IMR-90 (cell line): Measurements from ENCODE around the gene SERTAD4.

Experiments
- MXI1 ChIP-seq: IDR thresholded peaks from 2 replicates; pipeline ENCODE4 v1.6.1; 2012; ENCODE audit warnings: low read depth, mild to moderate bottlenecking, low read length, moderate library complexity, borderline replicate concordance
- POLR2A ChIP-seq: IDR thresholded peaks from 2 replicates; pipeline ENCODE4 v1.6.1; 2012; ENCODE audit warnings: mild to moderate bottlenecking, low read depth, low read length
- RAD21 ChIP-seq: IDR thresholded peaks from 2 replicates; pipeline ENCODE4 v1.6.1; 2012; ENCODE audit warnings: low read length, improper control_type of control experiment
- RFX5 ChIP-seq: IDR thresholded peaks from 2 replicates; pipeline ENCODE4 v1.8.0; 2012; ENCODE audit warnings: low read depth, mild to moderate bottlenecking, low read length, moderate library complexity
- TF ChIP-seq, protein P1 (sequence below): conservative IDR thresholded peaks from 2 replicates; pipeline ENCODE4 v1.5.1; 2012; ENCODE audit warnings: mild to moderate bottlenecking, low read depth, low read length, improper control_type of control experiment
- TF ChIP-seq, protein P2 (sequence below): fragments of 150-350 bp; IDR thresholded peaks from 2 replicates; pipeline ENCODE4 v1.6.1; 2016; ENCODE audit warnings: low read depth, mild to moderate bottlenecking, low read length, moderate library complexity, borderline replicate concordance

DNA sequence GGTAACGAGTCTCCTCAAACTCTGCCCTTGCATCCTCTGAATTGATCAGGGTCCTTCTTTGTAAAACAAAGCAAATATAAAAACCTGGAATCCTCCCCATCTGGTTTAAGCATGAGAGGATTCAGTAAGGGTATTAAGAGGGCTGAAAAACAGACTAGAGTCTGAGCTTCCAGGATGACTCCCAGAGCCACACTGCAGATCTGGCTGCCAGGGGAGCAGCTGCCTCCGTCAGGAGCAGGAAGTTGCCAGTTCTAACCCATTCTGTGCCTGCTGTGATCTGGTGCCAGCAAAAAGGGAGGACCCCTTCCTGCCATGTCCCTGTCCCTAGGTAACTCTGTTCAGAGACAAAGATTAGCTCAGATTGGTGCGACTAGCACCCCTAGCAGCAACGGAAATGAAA, 27.5 kb downstream of the SERTAD4 start:
- TF ChIP-seq, protein P1, sequence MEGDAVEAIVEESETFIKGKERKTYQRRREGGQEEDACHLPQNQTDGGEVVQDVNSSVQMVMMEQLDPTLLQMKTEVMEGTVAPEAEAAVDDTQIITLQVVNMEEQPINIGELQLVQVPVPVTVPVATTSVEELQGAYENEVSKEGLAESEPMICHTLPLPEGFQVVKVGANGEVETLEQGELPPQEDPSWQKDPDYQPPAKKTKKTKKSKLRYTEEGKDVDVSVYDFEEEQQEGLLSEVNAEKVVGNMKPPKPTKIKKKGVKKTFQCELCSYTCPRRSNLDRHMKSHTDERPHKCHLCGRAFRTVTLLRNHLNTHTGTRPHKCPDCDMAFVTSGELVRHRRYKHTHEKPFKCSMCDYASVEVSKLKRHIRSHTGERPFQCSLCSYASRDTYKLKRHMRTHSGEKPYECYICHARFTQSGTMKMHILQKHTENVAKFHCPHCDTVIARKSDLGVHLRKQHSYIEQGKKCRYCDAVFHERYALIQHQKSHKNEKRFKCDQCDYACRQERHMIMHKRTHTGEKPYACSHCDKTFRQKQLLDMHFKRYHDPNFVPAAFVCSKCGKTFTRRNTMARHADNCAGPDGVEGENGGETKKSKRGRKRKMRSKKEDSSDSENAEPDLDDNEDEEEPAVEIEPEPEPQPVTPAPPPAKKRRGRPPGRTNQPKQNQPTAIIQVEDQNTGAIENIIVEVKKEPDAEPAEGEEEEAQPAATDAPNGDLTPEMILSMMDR: no peak
- TF ChIP-seq MXI1 (no peak), POLR2A (no peak), RAD21 (no peak), RFX5 (no peak)
- TF ChIP-seq, protein P2, sequence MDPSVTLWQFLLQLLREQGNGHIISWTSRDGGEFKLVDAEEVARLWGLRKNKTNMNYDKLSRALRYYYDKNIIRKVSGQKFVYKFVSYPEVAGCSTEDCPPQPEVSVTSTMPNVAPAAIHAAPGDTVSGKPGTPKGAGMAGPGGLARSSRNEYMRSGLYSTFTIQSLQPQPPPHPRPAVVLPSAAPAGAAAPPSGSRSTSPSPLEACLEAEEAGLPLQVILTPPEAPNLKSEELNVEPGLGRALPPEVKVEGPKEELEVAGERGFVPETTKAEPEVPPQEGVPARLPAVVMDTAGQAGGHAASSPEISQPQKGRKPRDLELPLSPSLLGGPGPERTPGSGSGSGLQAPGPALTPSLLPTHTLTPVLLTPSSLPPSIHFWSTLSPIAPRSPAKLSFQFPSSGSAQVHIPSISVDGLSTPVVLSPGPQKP: no peak
